ENCODE measurements around the gene TPK1.

TPK1 gene

GRCh38 chr7:144738146-144738545 is 97.7 kb downstream of the TPK1 start:
- Histone ChIP-seq H3K36me3 (ENCODE audit: control insufficient read depth, insufficient read depth, low read length) (no peaks in the 10 kb centered on the region), H3K4me3 (replicated peaks; ENCODE audit: low read depth, low read length) (no peak overlapping the region), H3K27me3 (replicated peaks; ENCODE audit: control insufficient read depth, insufficient read depth, low read length) (no peaks in the 10 kb centered on the region)
- no peak for DNase-seq (ENCODE audit: extremely low read depth, insufficient read length)
- no peak for TF ChIP-seq CTCF (IDR thresholded peaks at IDR 0.05; ENCODE audit: insufficient read depth, low read length, poor library complexity, severe bottlenecking)

- DNase-seq (ENCODE audit: extremely low read depth, insufficient read length) = no peak
- H3K27me3 ChIP-seq (replicated peaks; ENCODE audit: control insufficient read depth, insufficient read depth, low read length) = no peaks in the 10 kb centered on the region
- no peaks in the 10 kb centered on the region for H3K36me3 ChIP-seq (ENCODE audit: control insufficient read depth, insufficient read depth, low read length)
- no peak overlapping the region for H3K4me3 ChIP-seq (replicated peaks; ENCODE audit: low read depth, low read length)
- TF ChIP-seq CTCF (IDR thresholded peaks at IDR 0.05; ENCODE audit: insufficient read depth, low read length, poor library complexity, severe bottlenecking) = no peak
Observed at GRCh38 chr7:144736880-144737493, 98.9 kb downstream of the TPK1 start.

GRCh38 chr7:144735505-144736276 is 100.2 kb downstream of the TPK1 start:
- no peak for DNase-seq (ENCODE audit: extremely low read depth, insufficient read length)
- Histone ChIP-seq H3K4me3 (replicated peaks; ENCODE audit: low read depth, low read length) (no peak overlapping the region), H3K27me3 (replicated peaks; ENCODE audit: control insufficient read depth, insufficient read depth, low read length) (no peaks in the 10 kb centered on the region), H3K36me3 (ENCODE audit: control insufficient read depth, insufficient read depth, low read length) (no peaks in the 10 kb centered on the region)
- no peak for TF ChIP-seq CTCF (IDR thresholded peaks at IDR 0.05; ENCODE audit: insufficient read depth, low read length, poor library complexity, severe bottlenecking)

GRCh38 chr7:144731661-144732351 is 104.0 kb downstream of the TPK1 start:
- no peak for DNase-seq (ENCODE audit: extremely low read depth, insufficient read length)
- no peak for TF ChIP-seq CTCF (IDR thresholded peaks at IDR 0.05; ENCODE audit: insufficient read depth, low read length, poor library complexity, severe bottlenecking)

GRCh38 chr7:144730224-144730623 is 105.6 kb downstream of the TPK1 start:
- no peaks in the 10 kb centered on the region for H3K36me3 ChIP-seq (ENCODE audit: control insufficient read depth, insufficient read depth, low read length)
- no peaks in the 10 kb centered on the region for H3K27me3 ChIP-seq (replicated peaks; ENCODE audit: control insufficient read depth, insufficient read depth, low read length)
- DNase-seq (ENCODE audit: extremely low read depth, insufficient read length) = no peak
- H3K4me3 ChIP-seq (replicated peaks; ENCODE audit: low read depth, low read length) = no peak overlapping the region
- no peak for TF ChIP-seq CTCF (IDR thresholded peaks at IDR 0.05; ENCODE audit: insufficient read depth, low read length, poor library complexity, severe bottlenecking)

More at GRCh38 chr7:144731661-144732351, 104.0 kb downstream of the TPK1 start:
- Histone ChIP-seq H3K27me3 (replicated peaks; ENCODE audit: control insufficient read depth, insufficient read depth, low read length) (no peaks in the 10 kb centered on the region), H3K36me3 (ENCODE audit: control insufficient read depth, insufficient read depth, low read length) (no peaks in the 10 kb centered on the region), H3K4me3 (replicated peaks; ENCODE audit: low read depth, low read length) (no peak overlapping the region)
